ENCODE data around the gene TIMP1. TPM values are rescaled to one million over a fixed set of nuclear protein-coding genes. Genes with fewer than 3 reads are reported as not detected.
A peak's percentile ranks its signal among the peaks of the same experiment; 100 is the strongest.

Gene TIMP1
- total RNA-seq, 1 donor = 331 TPM

GRCh38 chrX:47560179-47560933 lies 21.9 kb upstream of the TIMP1 start:
- TF ChIP-seq CTCF (IDR thresholded peaks at IDR 0.05; ENCODE audit: insufficient read depth, low read depth, low read length) = no peak
- peak; percentile 54 for DNase-seq (ENCODE audit: low read depth)

GRCh38 chrX:47560934-47561658 lies 21.1 kb upstream of the TIMP1 start, which contains the start of gene ARAF:
Gene ARAF (plus strand): TSS chrX:47561205. CDS start chrX:47562968, 1,763 bp downstream.
- no peak for TF ChIP-seq CTCF (IDR thresholded peaks at IDR 0.05; ENCODE audit: insufficient read depth, low read depth, low read length)
- H3K4me3 ChIP-seq (ENCODE audit: low read depth, low read length) = peak within 1 kb of the TSS; percentile 77
- DNase-seq (ENCODE audit: low read depth) = peak; percentile 99

More at GRCh38 chrX:47560179-47560933, 21.9 kb upstream of the TIMP1 start:
- H3K4me3 ChIP-seq (ENCODE audit: low read depth, low read length) = peak overlapping the region; percentile 77

- H3K4me3 ChIP-seq (ENCODE audit: low read depth, low read length) = peak overlapping the region; percentile 77
- no peak for DNase-seq (ENCODE audit: low read depth)
- TF ChIP-seq CTCF (IDR thresholded peaks at IDR 0.05; ENCODE audit: insufficient read depth, low read depth, low read length) = no peak
Measured at GRCh38 chrX:47561659-47562151, 20.5 kb upstream of the TIMP1 start.

GRCh38 chrX:47562615-47563243 lies 19.5 kb upstream of the TIMP1 start:
- DNase-seq (ENCODE audit: low read depth) = peak; percentile 50

GRCh38 chrX:47563801-47564315 lies 18.4 kb upstream of the TIMP1 start:
- no peak overlapping the region for H3K4me3 ChIP-seq (ENCODE audit: low read depth, low read length)
- peak; percentile 86 for DNase-seq (ENCODE audit: low read depth)
- no peak for TF ChIP-seq CTCF (IDR thresholded peaks at IDR 0.05; ENCODE audit: insufficient read depth, low read depth, low read length)

More at GRCh38 chrX:47562615-47563243, 19.5 kb upstream of the TIMP1 start:
- TF ChIP-seq CTCF (IDR thresholded peaks at IDR 0.05; ENCODE audit: insufficient read depth, low read depth, low read length) = peak; percentile 50
- no peak overlapping the region for H3K4me3 ChIP-seq (ENCODE audit: low read depth, low read length)

GRCh38 chrX:47564438-47565085 lies 17.7 kb upstream of the TIMP1 start:
- no peak overlapping the region for H3K4me3 ChIP-seq (ENCODE audit: low read depth, low read length)
- DNase-seq (ENCODE audit: low read depth) = no peak
- TF ChIP-seq CTCF (IDR thresholded peaks at IDR 0.05; ENCODE audit: insufficient read depth, low read depth, low read length) = no peak
